SU-DHL-6 (cell line): ENCODE results near the gene PLA2G4A.

Source experiments
- CTCF ChIP-seq: fragments of 200-600 bp; sonication (generic); IDR thresholded peaks from one replicate; pipeline ENCODE4 v1.5.1; 2017; ENCODE audit warnings: antibody characterized with exemption, mild to moderate bottlenecking, low read length, moderate library complexity; ENCODE audit not compliant: insufficient read depth, poor library complexity, severe bottlenecking
- EZH2phosphoT487 ChIP-seq: fragments of 200-600 bp; sonication (generic), shearing (Covaris generic); conservative IDR thresholded peaks from 2 replicates; pipeline ENCODE4 v1.6.1; 2018; ENCODE audit warnings: mild to moderate bottlenecking, antibody characterized with exemption, low read length, moderate library complexity, mixed read lengths

GRCh38 chr1:186865253-186865652, 36.5 kb downstream of the PLA2G4A start:
- TF ChIP-seq CTCF (no peak), EZH2phosphoT487 (no peak)
